ENCODE results near the gene HOXD13. TPM values are rescaled to one million over a fixed set of nuclear protein-coding genes. Genes with fewer than 3 reads are reported as not detected.
A peak's percentile ranks its signal among the peaks of the same experiment; 100 is the strongest.

The HOXD13 gene
- total and polyA plus RNA-seq, 5 experiments from 2014 or later = not detected

- Mint-ChIP-seq H3K27ac (peak overlapping the region in 1 of 10 donors; percentile 82), H3K27me3 (peaks cover 54 to 99% (median 80%) of the 10 kb centered on the region in 5 donors), H3K4me1 (peaks cover 12 to 26% (median 21%) of the 10 kb centered on the region in 4 donors), H3K4me3 (peak overlapping the region in 2 of 10 donors; percentile 3 to 73), H3K9me3 (peaks cover 0 to 28% (median 5%) of the 10 kb centered on the region in 9 donors), H3K36me3 (peaks cover 6 to 31% (median 9%) of the 10 kb centered on the region in 3 donors)
- POLR2A ChIA-PET = interaction anchor here (0.6 to 0.9 kb wide), 2 partner anchors 16 to 97 kb away, joined by 3 to 5 read pairs; no protein-coding TSS in a partner anchor
- ATAC-seq (no peak), DNase-seq (peak in 1 of 10 donors; percentile 31)
Observed at GRCh38 chr2:176098366-176099158, 6.0 kb downstream of the HOXD13 start.

- ATAC-seq (no peak), DNase-seq (peak in 1 of 10 donors; percentile 18)
- peaks cover 5 to 25% (median 5%) of the 10 kb centered on the region in 3 donors for H3K36me3 Mint-ChIP-seq
- H3K9me3 Mint-ChIP-seq = peaks cover 0 to 21% (median 5%) of the 10 kb centered on the region in 9 donors
- H3K27ac Mint-ChIP-seq = peak overlapping the region in 1 of 10 donors; percentile 82
- H3K4me1 Mint-ChIP-seq = peaks cover 13 to 24% (median 21%) of the 10 kb centered on the region in 4 donors
- peak overlapping the region in 3 of 10 donors; percentile 12 to 54 (median 39) for H3K4me3 Mint-ChIP-seq
- peaks cover 54 to 99% (median 80%) of the 10 kb centered on the region in 5 donors for H3K27me3 Mint-ChIP-seq
- POLR2A ChIA-PET = interaction anchor here (0.6 kb wide), 1 partner anchor 98 kb away, joined by 5 read pairs; no protein-coding TSS in a partner anchor
Observed at GRCh38 chr2:176099159-176099727, 6.7 kb downstream of the HOXD13 start.

- Mint-ChIP-seq H3K4me3 (peak within 1 kb of the TSS in 3 of 10 donors; percentile 12 to 54 (median 39)), H3K27me3 (peaks cover 58 to 99% (median 80%) of the 10 kb centered on the region in 5 donors), H3K4me1 (peaks cover 18 to 30% (median 26%) of the 10 kb centered on the region in 4 donors), H3K9me3 (peaks cover 0 to 15% (median 5%) of the 10 kb centered on the region in 9 donors), H3K27ac (peak within 1 kb of the TSS in 1 of 10 donors; percentile 84), H3K36me3 (peaks cover 4 to 18% (median 8%) of the 10 kb centered on the region in 3 donors)
- ATAC-seq = no peak
- POLR2A ChIA-PET = interaction anchor here (0.6 kb wide), 1 partner anchor 98 kb away, joined by 5 read pairs; no protein-coding TSS in a partner anchor
- DNase-seq = peak in 1 of 10 donors; percentile 45
Observed at GRCh38 chr2:176099728-176100546, 7.4 kb downstream of the HOXD13 start, which contains the start of gene HOXD12. Gene HOXD12 (plus strand): TSS chr2:176099795. CDS start chr2:176099802, 7 bp downstream.

GRCh38 chr2:176100547-176101140 lies 8.1 kb downstream of the HOXD13 start:
- no peak for ATAC-seq
- peak in 1 of 10 donors; percentile 18 for DNase-seq
- H3K4me1 Mint-ChIP-seq = peaks cover 22 to 37% (median 31%) of the 10 kb centered on the region in 4 donors
- H3K27ac Mint-ChIP-seq = peak overlapping the region in 2 of 10 donors; percentile 53 to 84
- H3K9me3 Mint-ChIP-seq = peaks cover 0 to 10% (median 3%) of the 10 kb centered on the region in 9 donors
- peaks cover 58 to 99% (median 82%) of the 10 kb centered on the region in 5 donors for H3K27me3 Mint-ChIP-seq
- POLR2A ChIA-PET = no interaction called here
- peak overlapping the region in 2 of 10 donors; percentile 12 to 20 for H3K4me3 Mint-ChIP-seq
- peaks cover 2 to 11% (median 11%) of the 10 kb centered on the region in 3 donors for H3K36me3 Mint-ChIP-seq

GRCh38 chr2:176101216-176101830 lies 8.8 kb downstream of the HOXD13 start:
- DNase-seq (peak in 1 of 10 donors; percentile 10), ATAC-seq (no peak)
- peak overlapping the region in 2 of 10 donors; percentile 53 to 73 for H3K27ac Mint-ChIP-seq
- peaks cover 58 to 99% (median 86%) of the 10 kb centered on the region in 5 donors for H3K27me3 Mint-ChIP-seq
- peaks cover 0 to 7% (median 3%) of the 10 kb centered on the region in 9 donors for H3K9me3 Mint-ChIP-seq
- H3K36me3 Mint-ChIP-seq = peaks cover 2 to 16% (median 10%) of the 10 kb centered on the region in 3 donors
- POLR2A ChIA-PET = no interaction called here
- peak overlapping the region in 2 of 10 donors; percentile 12 for H3K4me3 Mint-ChIP-seq
- H3K4me1 Mint-ChIP-seq = peaks cover 28 to 44% (median 34%) of the 10 kb centered on the region in 4 donors

GRCh38 chr2:176101842-176102241 lies 9.3 kb downstream of the HOXD13 start:
- no peak overlapping the region for H3K27ac Mint-ChIP-seq

GRCh38 chr2:176102309-176102866 lies 9.9 kb downstream of the HOXD13 start:
- Mint-ChIP-seq H3K9me3 (peaks cover 0 to 7% (median 3%) of the 10 kb centered on the region in 9 donors), H3K27me3 (peaks cover 52 to 93% (median 80%) of the 10 kb centered on the region in 5 donors), H3K36me3 (peaks cover 2 to 16% (median 12%) of the 10 kb centered on the region in 3 donors), H3K4me3 (no peak overlapping the region), H3K27ac (no peak overlapping the region), H3K4me1 (peaks cover 24 to 37% (median 30%) of the 10 kb centered on the region in 4 donors)
- no peak for ATAC-seq
- POLR2A ChIA-PET = no interaction called here
- DNase-seq = no peak

More at GRCh38 chr2:176101842-176102241, 9.3 kb downstream of the HOXD13 start:
- Mint-ChIP-seq H3K4me1 (peaks cover 25 to 41% (median 32%) of the 10 kb centered on the region in 4 donors), H3K4me3 (no peak overlapping the region), H3K36me3 (peaks cover 2 to 16% (median 12%) of the 10 kb centered on the region in 3 donors), H3K27me3 (peaks cover 54 to 99% (median 84%) of the 10 kb centered on the region in 5 donors), H3K9me3 (peaks cover 0 to 7% (median 3%) of the 10 kb centered on the region in 9 donors)
- no peak for ATAC-seq
- DNase-seq = peak in 1 of 10 donors; percentile 28
- POLR2A ChIA-PET = no interaction called here

GRCh38 chr2:176103194-176103593 lies 10.7 kb downstream of the HOXD13 start:
- H3K9me3 Mint-ChIP-seq = peaks cover 0 to 7% (median 3%) of the 10 kb centered on the region in 9 donors
- peaks cover 47 to 85% (median 72%) of the 10 kb centered on the region in 5 donors for H3K27me3 Mint-ChIP-seq
- peaks cover 2 to 13% (median 12%) of the 10 kb centered on the region in 3 donors for H3K36me3 Mint-ChIP-seq
- H3K27ac Mint-ChIP-seq = peak overlapping the region in 1 of 10 donors; percentile 53
- peaks cover 19 to 30% (median 24%) of the 10 kb centered on the region in 4 donors for H3K4me1 Mint-ChIP-seq
- peak in 1 of 10 donors; percentile 10 for DNase-seq
- POLR2A ChIA-PET = no interaction called here
- ATAC-seq = no peak
- peak overlapping the region in 1 of 10 donors; percentile 26 for H3K4me3 Mint-ChIP-seq

GRCh38 chr2:176103742-176104315 lies 11.3 kb downstream of the HOXD13 start:
- peaks cover 0 to 11% (median 3%) of the 10 kb centered on the region in 9 donors for H3K9me3 Mint-ChIP-seq
- POLR2A ChIA-PET = interaction anchor here (0.9 kb wide), 1 partner anchor 19 kb away, joined by 5 read pairs; no protein-coding TSS in a partner anchor
- DNase-seq (peak in 1 of 10 donors; percentile 45), ATAC-seq (no peak)
- peaks cover 19 to 33% (median 26%) of the 10 kb centered on the region in 4 donors for H3K4me1 Mint-ChIP-seq
- peak overlapping the region in 4 of 10 donors; percentile 9 to 69 (median 38) for H3K4me3 Mint-ChIP-seq
- H3K36me3 Mint-ChIP-seq = peaks cover 2 to 13% (median 12%) of the 10 kb centered on the region in 3 donors
- H3K27me3 Mint-ChIP-seq = peaks cover 48 to 84% (median 74%) of the 10 kb centered on the region in 5 donors
- no peak overlapping the region for H3K27ac Mint-ChIP-seq
